Uterus (tissue), 4 donors: ENCODE data around the gene DTHD1. TPM values are rescaled to one million over a fixed set of nuclear protein-coding genes. Genes with fewer than 3 reads are reported as not detected.

Source experiments
- DNase-seq, 2 donors: peaks; one replicate each; pipeline ENCODE4 v3.0.0-alpha.2; 2019 to 2020
- H3K27ac ChIP-seq, 2 donors: fragments of 200-600 bp; sonication (generic); 1 replicate in 1 of 2; 2 replicates in 1 of 2; pipeline ENCODE4 v1.5.1; 2016 to 2018
- H3K27me3 ChIP-seq, 2 donors: fragments of 200-600 bp; sonication (generic); one replicate each; pipeline ENCODE4 v1.5.1; 2018 to 2019; ENCODE audit warnings: control low read depth in 1 of 2
- H3K36me3 ChIP-seq, 2 donors: fragments of 200-600 bp; sonication (generic); one replicate each; pipeline ENCODE4 v1.5.1; 2019; ENCODE audit warnings: control low read depth in 1 of 2
- H3K4me1 ChIP-seq, 2 donors: fragments of 200-600 bp; sonication (generic); one replicate each; pipeline ENCODE4 v1.5.1; 2018 to 2019; ENCODE audit warnings: control low read depth in 1 of 2
- H3K4me3 ChIP-seq, 2 donors: fragments of 200-600 bp; sonication (generic); 1 replicate in 1 of 2; 2 replicates in 1 of 2; pipeline ENCODE4 v1.5.1; 2018 to 2019; ENCODE audit warnings: mild to moderate bottlenecking in 1 of 2
- H3K9me3 ChIP-seq, 2 donors: fragments of 200-600 bp; sonication (generic); one replicate each; pipeline ENCODE4 v1.5.1; 2019; ENCODE audit warnings: control low read depth in 1 of 2
- CTCF ChIP-seq, 4 experiments: fragments of 200-600 bp in 2 of 4; fragments of 450-650 bp in 2 of 4; sonication (generic) in 2 of 4; IDR thresholded peaks; one replicate each; pipeline ENCODE4 v1.5.1; 2016 to 2019; ENCODE audit warnings: antibody characterized with exemption in 4 of 4, mild to moderate bottlenecking in 2 of 4, moderate library complexity in 1 of 4
- POLR2A ChIP-seq, 2 donors: fragments of 450-650 bp; IDR thresholded peaks; one replicate each; pipeline ENCODE4 v1.6.1; 2016; ENCODE audit warnings: antibody characterized with exemption in 2 of 2, mild to moderate bottlenecking in 1 of 2, moderate library complexity in 1 of 2
- intact Hi-C: fragments of 100-400 bp; cut with DNase I; formaldehyde crosslinking; loops from one replicate; pipeline ENCODE4 v1.15.1; 2023; ENCODE audit warnings: low total_unique reads
- total RNA-seq, 4 donors: library from RNA; depleted of rRNA in 3 of 4; stranded (reverse); fragments of >200 nt in 3 of 4; gene quantifications; one replicate each; pipeline versions ENCODE4 v1.1.0 to v1.2.4, GENCODE V29; 2014 to 2023
- donor health status: DM: yes; HTN: yes; CAD: no.

DTHD1 gene
- total RNA-seq, 4 donors from 2014 or later: 1.0 to 2.5 (median 2.1) TPM

GRCh38 chr4:36392024-36392423, 110.6 kb downstream of the DTHD1 start:
- Histone ChIP-seq H3K9me3 (no peaks in the 10 kb centered on the region), H3K27me3 (no peaks in the 10 kb centered on the region), H3K36me3 (no peaks in the 10 kb centered on the region), H3K27ac (no peak overlapping the region), H3K4me3 (no peak overlapping the region), H3K4me1 (no peaks in the 10 kb centered on the region)
- no peak for DNase-seq
- TF ChIP-seq CTCF (IDR thresholded peaks at IDR 0.05) (no peak), POLR2A (IDR thresholded peaks at IDR 0.05) (no peak)
- intact Hi-C loops: no loop called here

GRCh38 chr4:36392916-36393315, 111.5 kb downstream of the DTHD1 start:
- DNase-seq: no peak
- H3K36me3 ChIP-seq: no peaks in the 10 kb centered on the region
- no peak overlapping the region for H3K4me3 ChIP-seq
- no peaks in the 10 kb centered on the region for H3K9me3 ChIP-seq
- no peaks in the 10 kb centered on the region for H3K4me1 ChIP-seq
- intact Hi-C loops: no loop called here
- no peak overlapping the region for H3K27ac ChIP-seq
- TF ChIP-seq POLR2A (IDR thresholded peaks at IDR 0.05) (no peak), CTCF (IDR thresholded peaks at IDR 0.05) (no peak)
- H3K27me3 ChIP-seq: no peaks in the 10 kb centered on the region

Other genes with a start within 250 kb of the DTHD1 start
- gene ARAP2, start 37.1 kb upstream of the DTHD1 start, total RNA-seq: 100 to 1,000 TPM in 1 of 4 donors, 10 to 100 TPM in 3; 10.5 to 134 (median 27.1) TPM